Umbilical cord (tissue), 2 donors: ENCODE results near the gene SH2D3A. TPM values are rescaled to one million over a fixed set of nuclear protein-coding genes. Genes with fewer than 3 reads are reported as not detected.
A peak's percentile ranks its signal among the peaks of the same experiment; 100 is the strongest.
"Not testable (repeated sequence)": the region's sequence is repeated elsewhere in the genome, so short reads cannot be mapped to it uniquely, and the experiment has no call there.

Source experiments
- DNase-seq: peaks from one replicate; pipeline ENCODE4 v3.0.0-alpha.2; 2015; ENCODE audit warnings: low spot score
- total RNA-seq: library from RNA; depleted of rRNA; stranded (reverse); fragments of >200 nt; gene quantifications from one replicate; pipeline ENCODE4 v1.2.3, GENCODE V29; 2014; ENCODE audit warnings: low replicate concordance; ENCODE audit not compliant: insufficient read depth

Gene SH2D3A
- total RNA-seq, 1 donor from 2014 or later = 6.3 TPM

DNA sequence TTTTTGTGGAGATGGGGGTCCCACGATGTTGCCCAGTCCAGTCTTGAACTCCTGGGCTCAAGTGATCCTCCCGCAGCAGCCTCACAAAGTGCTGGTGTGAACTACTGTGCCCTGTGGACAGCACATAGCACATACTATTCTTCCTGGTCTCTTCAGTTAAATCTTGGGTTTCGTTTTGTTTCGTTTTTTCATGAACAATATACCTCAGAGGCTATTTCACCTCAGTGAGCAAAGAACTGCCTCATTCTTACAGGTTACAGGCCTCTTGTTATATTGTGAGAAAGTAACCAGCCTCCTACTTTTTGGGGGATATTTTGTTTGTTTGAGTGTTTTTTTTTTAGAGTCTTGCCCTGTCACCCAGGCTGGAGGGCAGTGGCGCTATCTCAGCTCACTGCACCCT is 45.5 kb downstream of the SH2D3A start:
- DNase-seq = no peak

DNA sequence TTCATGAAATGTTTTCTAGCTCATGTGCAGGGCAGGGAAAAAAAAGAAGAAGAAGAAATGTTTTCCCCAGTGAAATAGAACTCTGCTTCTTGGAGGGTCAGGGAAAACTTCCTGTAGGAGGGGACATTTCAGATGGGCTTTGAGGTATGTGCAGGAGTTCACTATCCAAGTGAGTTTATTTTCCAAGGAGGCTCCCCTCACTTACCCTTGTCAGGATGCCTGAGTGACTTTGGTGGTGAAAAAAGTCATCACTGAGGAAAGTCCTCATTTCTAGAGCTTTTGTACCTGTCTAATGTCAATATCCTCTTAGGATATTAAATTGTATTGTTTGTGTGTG is 46.1 kb downstream of the SH2D3A start:
- no peak for DNase-seq

DNA sequence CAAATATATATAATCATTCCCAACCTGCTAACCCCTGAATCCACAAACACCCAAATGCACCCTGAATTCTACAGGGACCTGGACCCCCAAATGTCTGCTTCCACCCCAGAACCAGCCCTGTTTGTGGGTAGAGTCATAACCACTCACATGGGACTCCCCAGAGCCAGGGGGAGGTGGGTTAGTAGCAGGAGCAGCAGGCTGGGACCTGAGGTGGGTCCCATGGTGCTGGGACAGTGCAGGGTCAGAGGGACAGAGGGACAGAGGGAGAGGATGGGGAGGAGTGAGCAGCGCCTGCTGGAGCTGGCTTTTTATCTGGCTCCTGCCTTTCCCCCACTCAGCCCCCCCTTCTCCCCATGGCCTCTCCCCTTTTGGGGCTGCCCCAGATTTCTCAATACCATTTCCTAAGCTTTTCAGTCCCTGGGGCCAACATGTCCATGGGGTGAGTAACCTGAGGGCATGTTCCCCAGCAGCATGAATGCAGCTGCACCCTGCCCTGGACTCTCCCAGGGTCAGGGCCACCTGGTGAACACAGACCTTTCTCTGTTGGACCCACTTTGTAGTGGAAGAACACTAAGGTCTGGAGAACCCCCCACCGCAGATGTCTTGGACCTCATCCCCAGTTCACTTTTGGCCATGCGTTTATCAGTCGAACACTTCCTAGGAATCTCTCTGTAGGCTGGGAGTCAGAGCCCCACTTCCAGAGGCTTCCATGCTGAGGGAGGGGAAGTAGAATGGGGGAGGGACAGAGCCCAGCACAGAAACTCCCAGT is 46.7 kb downstream of the SH2D3A start, which contains the start of gene C3:
Gene C3, minus strand, starts transcription at position 282 of the 769 bp plus-strand sequence. Its CDS starts 61 bp downstream, at position 221.
- peak; percentile 58 for DNase-seq

DNA sequence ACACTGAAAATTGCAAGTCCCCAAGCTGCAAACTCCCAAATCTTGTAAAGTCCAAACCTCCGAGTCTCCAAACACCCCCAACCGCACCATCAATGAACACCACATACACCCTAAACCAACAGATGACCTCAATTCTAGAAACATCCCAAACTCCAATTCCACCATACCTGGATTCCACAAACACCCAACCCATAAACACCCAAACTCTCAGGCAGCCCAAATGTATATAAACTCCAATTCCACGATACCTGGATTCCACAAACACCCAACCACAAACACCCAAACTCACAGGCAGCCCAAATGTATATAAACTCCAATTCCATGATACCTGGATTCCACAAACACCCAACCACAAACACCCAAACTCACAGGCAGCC is 47.3 kb downstream of the SH2D3A start:
- DNase-seq = no peak

DNA sequence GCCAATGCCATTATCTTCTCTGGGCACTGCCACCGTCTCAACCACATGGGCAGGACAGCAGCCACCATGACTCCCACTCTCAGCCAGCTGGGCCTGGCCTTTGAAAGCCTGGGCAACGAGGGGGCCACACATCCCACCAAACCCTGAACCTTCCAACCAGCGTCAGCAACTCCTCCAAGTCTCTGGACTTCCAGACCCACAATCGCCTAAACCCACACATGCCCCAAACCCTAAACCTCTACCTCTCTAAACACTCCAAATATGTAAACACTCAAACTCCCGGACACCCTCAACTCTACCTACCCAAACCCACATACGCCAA is 47.7 kb downstream of the SH2D3A start:
- no peak for DNase-seq

DNA sequence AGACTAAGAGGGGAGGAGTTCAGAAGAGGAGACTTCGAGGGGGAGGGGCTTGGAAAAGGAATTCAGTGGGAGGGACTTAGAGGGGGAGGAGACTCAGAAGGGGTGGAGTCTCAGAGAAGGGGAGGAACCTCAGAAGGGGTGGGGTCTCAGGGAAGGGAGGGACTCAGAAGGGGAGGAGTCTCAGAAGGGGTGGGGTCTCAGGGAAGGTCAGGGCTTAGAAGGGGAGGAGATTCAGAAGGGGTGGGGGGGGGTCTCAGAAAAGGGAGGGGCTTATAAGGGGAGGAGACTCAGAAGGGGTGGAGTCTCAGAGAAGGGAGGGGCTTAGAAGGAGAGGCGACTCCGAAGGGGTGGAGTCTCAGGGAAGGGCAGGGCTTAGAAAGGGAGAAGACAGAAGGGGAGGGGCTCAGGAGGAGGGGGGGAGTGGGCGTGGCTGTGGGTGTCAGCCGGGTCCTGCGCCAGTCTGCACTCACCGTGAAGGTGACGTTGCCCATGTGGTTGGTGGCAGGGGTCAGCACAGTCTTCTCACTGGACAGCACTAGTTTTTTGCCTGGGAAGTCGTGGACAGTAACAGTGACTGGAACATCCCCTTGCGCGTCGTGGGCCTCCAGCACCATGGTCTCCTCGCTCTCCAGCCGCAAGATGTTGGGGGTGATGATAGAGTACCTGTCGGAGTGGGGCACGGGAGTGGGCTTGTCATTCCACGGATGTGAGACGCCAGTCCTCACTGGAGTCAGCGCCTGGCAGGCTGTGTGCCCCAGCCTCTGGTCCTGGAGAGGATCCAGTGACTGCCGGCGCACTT is 48.3 kb downstream of the SH2D3A start:
- peak; percentile 29 for DNase-seq

DNA sequence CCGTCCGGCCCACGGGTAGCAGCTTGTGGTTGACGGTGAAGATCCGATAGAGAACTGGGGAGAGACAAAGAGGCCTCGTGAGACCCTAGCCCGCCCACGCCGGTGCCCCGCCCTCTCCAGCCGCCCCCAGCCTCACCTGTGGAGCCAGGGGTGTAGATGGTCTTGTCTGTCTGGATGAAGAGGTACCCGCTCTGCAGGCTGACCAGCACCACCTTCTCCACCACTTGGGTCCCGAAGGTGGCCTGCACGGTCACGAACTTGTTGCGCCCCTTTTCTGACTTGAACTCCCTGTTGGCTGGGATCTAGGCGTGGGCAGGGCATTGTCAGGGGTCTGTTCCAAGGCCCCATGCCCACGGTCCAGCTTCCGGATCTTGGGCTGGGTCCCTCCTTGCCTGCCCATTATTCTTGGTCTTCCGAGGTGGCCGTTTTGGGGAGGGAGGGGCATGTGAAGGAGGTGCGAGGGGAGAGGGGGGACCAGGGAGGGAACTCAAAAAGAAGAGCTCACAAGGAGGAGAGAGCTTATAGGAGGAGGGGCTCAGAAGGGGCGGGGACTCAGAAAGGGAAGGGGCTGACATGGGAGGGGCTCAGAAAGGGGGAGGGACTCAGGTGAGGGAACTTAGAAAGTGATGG is 49.0 kb downstream of the SH2D3A start:
- DNase-seq = no peak

DNA sequence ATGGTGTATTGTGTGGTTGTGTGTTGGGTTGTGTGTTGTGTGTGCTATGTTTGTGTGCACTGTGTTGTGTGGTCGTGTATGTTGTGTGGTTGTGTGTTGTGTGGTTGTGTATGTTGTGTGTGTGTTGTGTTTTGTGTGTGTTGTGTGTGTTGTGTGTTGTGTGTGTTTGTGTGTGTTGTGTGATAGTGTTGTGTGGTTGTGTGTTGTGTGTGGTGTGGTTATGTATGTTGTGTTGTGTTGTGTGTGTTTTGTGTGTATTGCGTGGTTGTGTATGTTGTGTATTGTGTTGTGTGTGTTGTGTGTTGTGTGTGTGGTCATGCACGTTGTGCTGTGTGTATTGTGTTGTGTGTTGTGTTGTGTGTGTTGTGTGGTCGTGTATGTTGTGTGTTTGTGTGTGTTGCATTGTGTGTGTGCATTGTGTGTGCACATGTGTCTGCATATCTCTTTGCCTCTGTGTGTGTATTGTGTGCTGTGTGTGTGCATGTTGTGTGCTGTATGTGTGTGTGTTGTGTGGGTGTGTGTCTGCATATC is 49.7 kb downstream of the SH2D3A start:
- DNase-seq = no peak

DNA sequence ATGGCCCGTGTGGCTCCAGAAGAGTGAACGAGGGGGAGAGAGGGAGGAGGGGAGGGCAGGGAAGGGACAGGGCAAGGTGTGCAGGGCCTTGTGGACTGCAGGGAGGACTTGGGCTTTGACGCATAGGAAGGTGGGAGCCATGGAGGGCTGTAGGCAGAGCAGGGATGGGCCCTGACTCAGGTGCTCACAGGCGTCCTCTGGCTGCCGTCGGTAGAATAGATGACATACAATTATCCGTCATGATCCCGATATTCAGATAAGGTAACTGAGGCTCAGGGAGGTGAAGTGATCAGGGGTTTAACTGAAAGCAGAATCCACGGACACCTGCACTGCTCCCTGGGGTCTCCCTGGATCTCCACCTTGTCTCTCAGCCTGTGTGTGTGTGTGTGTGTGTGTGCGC is 50.2 kb downstream of the SH2D3A start:
- no peak for DNase-seq

DNA sequence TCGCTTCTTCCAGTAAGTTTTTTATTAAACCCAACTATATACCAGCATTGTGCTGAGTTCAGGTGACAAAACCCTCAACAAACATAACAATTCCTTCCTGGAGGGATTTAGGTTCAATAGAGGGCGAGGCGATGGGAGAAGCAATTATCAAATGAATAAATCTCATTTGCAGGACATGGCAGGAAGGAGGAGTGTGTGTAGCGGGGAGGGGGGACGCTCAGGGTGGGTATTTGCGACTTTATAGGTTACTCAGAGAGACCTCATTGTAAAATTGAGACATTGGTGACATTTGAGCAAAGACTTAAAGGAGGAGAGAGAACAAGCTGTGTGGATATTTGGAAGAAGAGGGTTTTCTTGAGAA is 50.6 kb downstream of the SH2D3A start:
- no peak for DNase-seq

DNA sequence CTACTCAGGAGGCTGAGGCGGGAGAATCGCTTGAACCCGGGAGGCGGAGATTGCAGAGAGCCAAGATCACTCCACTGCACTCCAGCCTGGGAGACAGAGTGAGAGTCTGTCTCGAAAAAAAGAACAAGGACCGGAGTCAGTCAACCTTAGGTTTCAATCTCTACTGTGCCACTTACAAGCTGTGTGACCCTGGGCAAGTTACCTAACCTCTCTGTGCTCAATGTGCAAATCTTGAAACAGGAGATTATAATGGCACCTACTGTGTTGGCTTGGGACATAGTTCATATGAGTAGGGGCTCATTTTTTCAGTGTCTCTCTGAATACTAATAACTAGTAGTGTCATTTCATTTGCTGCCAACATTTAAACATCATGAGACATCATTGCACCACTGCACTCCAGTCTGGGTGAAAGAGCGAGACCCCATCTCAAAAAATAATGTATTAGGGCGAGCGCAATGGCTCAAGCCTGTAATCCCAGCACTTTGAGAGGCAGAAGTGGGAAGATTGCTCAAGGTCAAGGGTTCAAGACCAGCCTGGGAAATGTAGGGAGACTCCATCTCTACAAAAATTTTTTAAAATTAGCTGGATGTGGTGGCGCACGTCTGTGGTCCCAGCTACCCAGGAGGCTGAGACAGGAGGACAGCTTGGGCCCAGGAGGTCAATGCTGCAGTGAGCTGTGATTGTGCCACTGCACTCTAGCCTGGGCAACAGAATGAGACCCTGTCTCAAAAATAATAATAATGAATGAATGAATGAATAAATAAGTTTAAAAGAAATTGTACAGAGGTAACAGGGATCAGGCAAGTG is 52.3 kb downstream of the SH2D3A start:
- no peak for DNase-seq

DNA sequence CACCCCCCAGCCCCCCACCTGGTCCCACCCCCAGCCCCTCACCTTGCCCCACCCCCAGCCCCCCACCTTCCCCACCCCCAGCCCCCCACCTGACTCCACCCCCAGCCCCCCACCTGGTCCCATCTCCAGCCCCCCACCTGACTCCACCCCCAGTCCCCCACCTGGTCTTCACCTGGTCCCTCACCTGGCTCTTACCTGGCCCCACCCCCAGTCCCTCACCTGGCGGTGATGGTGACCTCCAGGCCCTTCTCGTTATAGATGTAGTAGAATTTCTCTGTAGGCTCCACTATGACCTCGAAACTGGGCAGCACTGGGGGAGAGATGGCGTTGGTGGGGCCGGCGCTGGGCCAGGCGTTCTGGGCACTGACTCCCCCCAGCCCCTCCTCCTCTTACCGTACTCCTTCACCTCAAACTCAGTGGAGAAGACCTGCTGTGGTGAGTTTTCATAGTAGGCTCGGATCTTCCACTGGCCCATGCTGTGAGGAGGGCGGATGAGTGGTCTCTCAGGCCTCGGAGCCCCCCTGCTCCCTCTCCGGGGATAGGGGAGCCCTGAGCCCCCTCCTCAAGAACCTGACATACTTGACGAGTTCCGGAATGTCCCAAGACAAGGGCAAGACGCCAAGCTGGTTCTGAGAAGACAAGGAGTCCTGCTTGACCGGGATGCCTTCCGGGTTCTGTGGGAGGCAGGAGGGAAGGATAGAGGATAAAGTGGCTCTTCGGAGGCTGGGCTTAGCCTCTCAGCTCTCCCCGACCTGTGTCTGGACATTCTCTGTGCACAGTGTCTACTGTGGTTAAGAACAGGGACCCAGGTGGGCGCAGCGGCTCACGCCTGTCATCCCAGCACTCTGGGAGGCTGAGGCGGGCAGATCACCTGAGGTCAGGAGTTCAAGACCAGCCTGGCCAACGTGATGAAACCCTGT is 53.2 kb downstream of the SH2D3A start:
- no peak for DNase-seq

DNA sequence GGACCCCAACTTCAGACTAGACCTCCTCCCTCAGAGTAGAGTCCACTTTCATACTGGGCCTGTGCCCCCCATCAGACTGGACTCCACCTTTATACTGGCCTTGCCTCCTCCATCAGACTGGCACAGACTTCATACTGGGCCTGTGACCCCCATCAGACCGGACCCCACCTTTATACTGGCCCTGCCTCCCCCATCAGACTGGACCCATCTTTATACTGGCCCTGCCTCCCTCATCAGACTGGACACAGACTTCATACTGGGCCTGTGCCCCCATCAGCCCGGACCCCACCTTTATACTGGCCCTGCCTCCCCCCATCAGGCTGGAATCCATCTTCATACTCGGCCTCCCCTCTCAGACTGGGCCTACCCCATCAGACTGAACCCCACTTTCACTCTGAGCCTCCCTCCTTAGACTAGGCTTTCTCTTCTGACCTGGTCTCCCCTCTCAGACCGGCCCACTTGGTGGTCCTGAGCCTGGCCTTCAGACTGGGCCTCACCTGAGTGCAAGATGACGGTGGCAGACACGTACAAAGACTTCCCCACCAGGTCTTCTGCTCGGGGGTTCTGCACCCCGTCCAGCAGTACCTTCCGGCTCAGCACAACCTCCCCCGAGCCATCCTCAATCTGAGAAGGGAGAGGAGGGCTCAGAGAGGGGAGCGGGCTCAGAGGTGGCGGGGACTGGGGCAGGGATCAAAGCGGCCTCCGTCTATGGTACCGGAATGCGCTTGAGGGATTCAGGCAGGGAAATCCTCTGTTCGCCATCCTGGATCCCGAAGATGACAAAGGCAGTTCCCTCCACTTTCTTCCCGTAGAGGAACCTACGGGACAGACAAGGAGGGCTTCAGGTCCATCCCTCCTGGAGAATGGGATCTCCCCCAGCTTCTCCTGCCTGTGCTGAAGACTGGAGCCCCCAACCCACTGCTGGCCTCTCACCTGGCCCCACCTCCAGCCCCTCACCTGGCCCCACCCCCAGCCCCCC is 54.3 kb downstream of the SH2D3A start:
- DNase-seq = no peak

DNA sequence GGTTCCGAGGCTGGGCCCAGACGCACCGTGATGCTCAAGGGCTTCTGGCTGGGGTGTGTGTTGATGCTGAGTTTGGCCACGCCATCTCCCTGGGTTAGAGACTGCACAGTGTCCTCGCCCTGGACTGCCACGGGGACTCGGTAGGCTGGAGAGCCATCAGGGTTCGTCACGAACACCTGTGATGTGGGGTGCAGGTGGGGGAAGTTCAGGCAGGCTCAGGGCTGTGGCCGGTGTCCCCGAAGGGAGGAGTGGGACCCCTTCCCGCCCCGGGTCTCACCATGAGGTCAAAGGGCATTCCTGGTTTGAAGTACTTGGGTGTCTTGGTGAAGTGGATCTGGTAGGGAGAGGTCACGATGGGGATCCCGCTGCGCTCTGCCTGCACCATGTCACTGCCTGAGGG is 55.0 kb downstream of the SH2D3A start:
- no peak for DNase-seq

DNA sequence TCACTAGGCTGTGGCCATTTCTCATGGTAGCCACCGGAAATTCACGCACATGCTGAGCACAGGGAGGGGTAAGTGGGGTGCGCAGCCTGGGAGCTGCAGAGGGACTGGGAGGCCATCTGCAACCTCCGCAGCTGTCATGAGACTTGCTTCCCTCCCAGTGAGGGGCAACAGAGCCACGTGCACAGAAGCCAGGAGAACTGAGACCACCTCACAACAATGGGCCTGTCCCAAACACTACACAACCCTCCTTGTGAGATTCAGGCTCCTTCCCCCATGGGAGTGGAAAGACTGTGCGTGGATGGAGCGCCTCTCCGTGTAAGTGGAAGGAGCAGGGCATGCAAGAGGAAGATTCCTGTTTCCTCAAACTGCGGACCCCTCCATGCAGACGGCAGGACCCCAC is 55.6 kb downstream of the SH2D3A start:
- DNase-seq = no peak

DNA sequence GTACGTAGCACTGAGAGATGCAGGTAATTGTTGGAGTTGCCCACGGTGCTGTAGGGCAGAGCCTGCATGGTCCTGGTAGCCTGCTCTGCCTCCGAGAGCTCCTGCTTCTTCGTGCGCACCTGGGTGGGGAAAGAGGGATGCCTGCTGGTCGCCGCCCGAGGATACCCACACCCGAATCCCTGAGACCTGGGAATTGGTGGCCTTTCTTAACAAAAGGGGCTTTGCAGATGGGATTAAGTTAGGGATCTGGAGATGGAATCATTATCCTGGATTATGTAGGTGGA is 56.2 kb downstream of the SH2D3A start:
- no peak for DNase-seq

DNA sequence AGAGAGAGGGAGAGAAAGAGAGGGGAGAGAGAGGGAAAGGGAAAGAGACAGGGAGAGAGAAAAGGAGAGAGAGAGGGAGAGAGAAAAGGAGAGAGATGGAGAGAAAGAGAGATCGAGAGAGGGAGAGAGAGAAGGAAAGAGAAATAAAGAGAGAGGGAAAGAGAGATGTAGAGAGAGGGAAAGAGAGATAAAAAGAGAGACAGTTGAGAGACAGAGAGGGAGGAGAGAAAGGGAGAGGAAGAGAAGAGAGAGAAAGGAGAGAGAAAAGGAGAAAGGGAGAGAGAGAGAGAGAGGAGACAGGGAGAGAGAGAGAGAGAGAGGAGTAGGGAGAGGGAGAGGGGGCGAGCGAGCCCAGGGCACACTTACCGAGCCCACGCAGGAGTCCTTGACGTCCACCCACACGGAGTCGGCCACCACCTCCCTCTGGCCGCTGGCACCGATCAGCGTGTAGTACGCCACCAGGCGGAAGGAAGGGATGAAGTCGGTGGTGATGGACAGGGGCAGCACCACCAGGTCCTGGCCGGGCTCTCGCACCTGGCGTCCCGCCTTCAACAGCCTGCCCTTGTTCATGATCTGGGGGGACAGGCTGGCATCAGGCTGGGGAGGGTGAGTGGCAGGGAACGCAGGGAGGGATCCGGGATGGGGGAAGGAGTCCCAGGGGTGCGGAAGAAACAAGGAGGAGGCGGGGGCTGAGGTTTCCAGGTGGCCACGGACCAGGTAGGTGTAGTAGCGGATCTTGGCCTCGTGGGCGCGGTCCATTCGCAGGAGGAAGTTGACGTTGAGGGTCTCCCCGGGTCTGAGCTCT is 56.8 kb downstream of the SH2D3A start:
- DNase-seq = no peak

DNA sequence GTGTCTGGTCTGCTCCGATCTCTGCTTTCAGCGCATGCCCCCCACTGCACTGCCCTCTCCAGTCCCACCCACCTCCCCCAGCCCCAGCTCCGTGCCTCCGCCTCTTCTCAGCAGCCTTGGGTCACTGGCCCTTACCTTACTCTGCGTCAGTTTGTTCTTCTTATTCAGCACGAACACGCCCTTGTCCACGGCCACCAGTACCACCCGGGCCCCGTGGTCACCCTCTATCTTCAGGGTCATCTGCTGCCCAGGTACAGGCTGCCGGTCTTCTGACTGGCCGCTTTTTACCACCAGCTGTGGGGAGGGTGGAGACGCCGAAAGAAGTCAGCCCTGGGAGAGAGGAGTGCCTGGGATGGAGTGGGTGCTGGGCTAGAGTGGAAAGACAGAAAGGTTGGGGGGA is 57.7 kb downstream of the SH2D3A start:
- no peak for DNase-seq

DNA sequence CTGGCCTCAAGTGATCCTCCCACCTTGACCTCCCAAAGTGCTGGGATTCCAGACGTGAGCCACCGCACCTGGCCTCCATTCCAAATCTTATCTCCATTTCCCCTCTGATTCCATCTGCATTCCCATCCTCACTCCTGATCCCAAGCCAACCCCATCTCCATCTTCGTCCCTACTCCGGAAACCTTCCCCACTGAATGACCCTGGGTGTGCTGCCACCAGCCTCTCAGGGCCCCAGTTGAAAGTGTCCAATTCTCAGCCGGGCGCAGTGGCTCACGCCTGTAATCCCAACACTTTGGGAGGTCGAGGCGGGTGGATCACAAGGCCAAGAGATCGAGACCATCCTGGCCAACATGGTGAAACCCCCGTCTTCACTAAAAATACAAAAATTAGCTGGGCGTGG is 58.3 kb downstream of the SH2D3A start:
- not testable (repeated sequence) for DNase-seq
